HAP-1 (cell line): ENCODE data around the gene COL5A2.

Source experiments
- DNase-seq, 2 experiments: peaks; one replicate each; pipeline ENCODE4 v3.0.0-alpha.2; 2016 to 2020; ENCODE audit warnings: low spot score in 2 of 2
- H3K27me3 ChIP-seq: fragments of 250-450 bp; sonication (Bioruptor Pico); 2 replicates; pipeline ENCODE4 v1.5.1; 2020; ENCODE audit warnings: low read depth, mild to moderate bottlenecking, moderate library complexity
- H3K36me3 ChIP-seq: fragments of 250-450 bp; sonication (Bioruptor Pico); replicated peaks from 2 replicates; pipeline ENCODE4 v1.5.1; 2020; ENCODE audit warnings: mild to moderate bottlenecking
- H3K4me1 ChIP-seq: fragments of 250-450 bp; sonication (Bioruptor Pico); 2 replicates; pipeline ENCODE4 v1.5.1; 2020; ENCODE audit warnings: mild to moderate bottlenecking
- H3K4me3 ChIP-seq: fragments of 250-450 bp; sonication (Bioruptor Pico); 2 replicates; pipeline ENCODE4 v1.5.1; 2020; ENCODE audit warnings: mild to moderate bottlenecking, moderate library complexity
- H3K9me3 ChIP-seq: fragments of 250-450 bp; sonication (Bioruptor Pico); 2 replicates; pipeline ENCODE4 v1.5.1; 2020; ENCODE audit warnings: mild to moderate bottlenecking, moderate library complexity
- in situ Hi-C: fragments of 300-500 bp; cut with MboI; formaldehyde crosslinking; loops from 3 replicates; pipeline ENCODE4 v1.14.3; 2020; ENCODE audit warnings: low sequenced_read_pairs, inconsistent platforms, mixed read lengths

COL5A2 gene

DNA sequence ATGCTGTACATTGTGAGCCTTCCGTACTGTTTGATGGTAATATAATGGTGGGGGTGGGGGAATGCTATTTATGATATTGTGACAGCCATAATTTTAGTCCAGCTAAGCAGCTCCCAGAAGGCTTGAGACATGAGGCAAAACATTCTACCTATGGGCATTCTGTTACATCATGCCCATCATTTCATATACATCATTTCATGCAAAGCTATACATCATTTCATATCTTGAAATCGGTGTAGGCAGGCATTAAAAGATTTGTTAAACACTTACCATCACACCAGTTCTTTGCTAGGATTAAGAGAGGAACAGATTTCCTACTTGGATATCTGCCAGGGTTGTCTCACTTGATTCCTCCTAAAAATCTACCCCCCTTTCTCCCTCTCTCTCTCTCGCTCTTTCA is 84.5 kb downstream of the COL5A2 start:
- DNase-seq = no peak
- no peaks in the 10 kb centered on the region for H3K27me3 ChIP-seq
- H3K9me3 ChIP-seq = no peaks in the 10 kb centered on the region
- in situ Hi-C loops = loop anchor here (25.0 kb wide), 1 partner anchor 192 kb away; no protein-coding TSS in a partner anchor
- peaks cover 6% of the 10 kb centered on the region; the same call in 1 of the 2 replicates for H3K4me1 ChIP-seq
- H3K36me3 ChIP-seq = no peaks in the 10 kb centered on the region
- no peak overlapping the region for H3K4me3 ChIP-seq

DNA sequence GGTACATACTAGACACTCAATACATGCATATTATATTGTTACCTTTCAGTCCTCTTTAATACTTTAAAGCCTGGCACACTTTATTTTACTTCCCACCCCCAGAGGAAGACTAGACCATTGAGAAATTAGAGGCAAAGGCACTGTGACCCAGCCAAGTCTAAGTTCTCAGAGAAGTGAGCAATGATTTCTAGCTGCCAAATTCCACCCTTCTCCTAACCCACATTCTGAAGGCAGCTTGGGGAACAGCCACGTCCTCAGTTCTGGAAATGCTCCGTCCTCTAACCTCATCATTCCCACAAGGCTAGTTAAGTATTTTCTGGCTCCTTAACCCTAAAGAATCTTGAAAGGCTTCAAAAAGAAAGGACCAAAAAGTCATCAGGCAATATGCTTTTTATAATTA is 86.6 kb downstream of the COL5A2 start:
- no peak for DNase-seq

DNA sequence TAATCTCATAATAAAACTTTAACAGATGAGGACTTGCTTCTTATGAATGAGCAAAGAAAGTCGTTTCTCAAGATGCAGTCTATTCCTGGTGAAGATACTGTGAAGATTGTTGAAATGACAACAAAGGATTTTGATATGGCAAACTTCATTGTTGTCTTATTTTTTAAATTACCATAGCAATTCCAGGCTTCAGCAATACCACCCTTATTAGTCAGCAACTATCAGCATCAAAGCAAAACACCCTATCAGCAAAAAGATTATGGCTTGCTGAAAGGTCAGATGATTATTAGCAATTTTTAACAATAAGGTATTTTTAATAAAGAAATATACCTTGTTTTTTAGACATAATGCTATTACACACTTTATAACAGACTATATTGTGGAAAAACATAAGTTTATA is 88.3 kb downstream of the COL5A2 start:
- DNase-seq = no peak
- Histone ChIP-seq H3K9me3 (no peaks in the 10 kb centered on the region), H3K27me3 (no peaks in the 10 kb centered on the region), H3K36me3 (no peaks in the 10 kb centered on the region), H3K4me3 (no peak overlapping the region), H3K4me1 (peaks cover 15% of the 10 kb centered on the region)
- in situ Hi-C loops = loop anchor here (25.0 kb wide), 1 partner anchor 196 kb away; no protein-coding TSS in a partner anchor

More for the DNA sequence above, 86.6 kb downstream of the COL5A2 start:
- H3K36me3 ChIP-seq = no peaks in the 10 kb centered on the region
- no peak overlapping the region for H3K4me3 ChIP-seq
- no peaks in the 10 kb centered on the region for H3K27me3 ChIP-seq
- in situ Hi-C loops = loop anchor here (25.0 kb wide), 1 partner anchor 194 kb away; no protein-coding TSS in a partner anchor
- H3K9me3 ChIP-seq = no peaks in the 10 kb centered on the region
- H3K4me1 ChIP-seq = peaks cover 15% of the 10 kb centered on the region

DNA sequence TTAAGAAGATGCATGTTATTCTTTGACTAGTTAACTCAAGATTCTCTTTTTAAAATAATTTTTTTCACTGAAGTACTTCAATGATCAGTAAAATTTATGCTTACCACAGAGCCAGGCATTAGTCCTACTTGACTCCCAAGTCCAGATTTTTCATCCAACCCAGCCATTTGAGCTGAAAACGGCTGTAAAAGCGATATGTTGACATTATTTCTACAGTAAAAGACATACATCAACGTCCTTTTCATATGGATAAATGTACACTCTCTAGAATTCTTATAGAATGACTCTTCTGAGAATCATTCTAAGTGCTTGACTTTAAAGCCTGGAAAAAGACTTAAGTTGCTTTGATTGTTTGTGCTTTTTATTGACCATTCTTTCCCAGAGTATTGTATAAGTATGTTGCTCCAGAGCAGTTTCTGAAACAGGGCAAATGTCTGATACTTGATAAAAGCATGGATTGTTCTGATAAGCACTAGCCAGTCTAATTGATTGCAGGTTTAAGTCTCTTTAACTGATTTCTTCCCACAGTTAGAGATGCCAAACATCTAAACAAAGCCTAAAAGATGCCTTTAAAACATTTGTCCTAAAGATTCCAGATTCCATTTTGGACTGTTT is 90.9 kb downstream of the COL5A2 start:
- peaks cover 13% of the 10 kb centered on the region for H3K4me1 ChIP-seq
- H3K9me3 ChIP-seq = no peaks in the 10 kb centered on the region
- no peaks in the 10 kb centered on the region for H3K36me3 ChIP-seq
- H3K4me3 ChIP-seq = no peak overlapping the region
- peak; percentile 57 to 95 for DNase-seq
- H3K27me3 ChIP-seq = no peaks in the 10 kb centered on the region
- in situ Hi-C loops = loop anchor here (25.0 kb wide), 1 partner anchor 199 kb away; no protein-coding TSS in a partner anchor

DNA sequence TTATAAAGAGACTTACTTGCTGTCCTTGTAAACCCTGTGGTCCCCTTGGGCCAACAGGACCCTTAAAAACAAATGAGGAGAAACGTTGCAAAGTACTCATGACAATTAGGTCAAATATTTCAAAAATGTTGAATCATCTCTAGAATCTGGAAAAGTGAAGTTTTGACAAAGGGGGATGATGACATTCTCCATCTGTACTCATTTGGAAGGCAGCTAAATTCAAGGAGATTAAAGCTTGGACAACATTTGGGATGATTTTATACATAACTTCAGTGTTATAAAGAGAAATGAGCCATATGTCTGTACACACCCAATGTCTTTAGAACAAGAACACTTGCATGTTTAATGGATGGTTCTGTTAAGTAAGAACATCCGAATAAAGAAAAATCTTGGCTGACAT is 92.9 kb downstream of the COL5A2 start:
- in situ Hi-C loops = loop anchor here (25.0 kb wide), 1 partner anchor 201 kb away; no protein-coding TSS in a partner anchor
- H3K36me3 ChIP-seq = no peaks in the 10 kb centered on the region
- peaks cover 10% of the 10 kb centered on the region for H3K4me1 ChIP-seq
- no peak for DNase-seq
- no peaks in the 10 kb centered on the region for H3K27me3 ChIP-seq
- no peaks in the 10 kb centered on the region for H3K9me3 ChIP-seq
- H3K4me3 ChIP-seq = no peak overlapping the region

DNA sequence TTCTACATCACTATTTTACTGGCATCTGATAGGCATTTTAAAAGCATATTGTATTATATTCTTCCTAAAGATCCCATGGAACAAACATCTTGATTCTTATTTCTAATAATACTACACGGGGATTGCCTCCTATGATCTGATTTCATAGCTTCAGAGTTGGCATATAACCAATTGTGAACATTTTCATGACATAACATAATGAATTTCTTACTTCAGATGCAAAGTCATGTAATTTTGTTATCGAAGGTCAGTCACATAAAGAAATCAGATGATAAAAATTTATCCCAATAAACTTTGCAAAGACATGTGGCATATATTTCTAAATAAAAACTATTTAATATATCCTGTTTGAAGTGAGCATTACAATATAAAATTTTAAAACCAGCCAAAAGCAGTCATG is 93.3 kb downstream of the COL5A2 start:
- H3K4me1 ChIP-seq = peaks cover 9% of the 10 kb centered on the region
- in situ Hi-C loops = loop anchor here (25.0 kb wide), 1 partner anchor 201 kb away; no protein-coding TSS in a partner anchor
- H3K27me3 ChIP-seq = no peaks in the 10 kb centered on the region

DNA sequence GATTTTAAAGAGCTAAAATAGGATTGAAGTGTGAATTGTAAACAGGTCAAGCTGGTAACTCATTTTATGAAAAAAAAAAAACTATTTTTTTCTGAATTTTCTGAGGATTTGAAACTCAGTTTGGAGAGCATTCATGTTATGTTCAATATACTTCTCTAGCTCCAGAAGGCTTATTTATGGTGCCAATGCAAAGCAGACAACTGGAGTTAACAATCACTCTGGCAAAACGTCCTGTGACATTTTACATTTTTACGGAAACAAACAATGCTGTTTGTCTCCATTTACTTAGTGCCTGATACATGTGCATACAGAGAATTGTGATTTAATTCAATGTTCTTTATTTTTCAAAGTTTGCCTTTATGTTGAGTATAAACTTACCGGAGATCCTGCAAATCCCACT is 96.0 kb downstream of the COL5A2 start:
- in situ Hi-C loops = loop anchor here (25.0 kb wide), 1 partner anchor 204 kb away; no protein-coding TSS in a partner anchor
- Histone ChIP-seq H3K27me3 (no peaks in the 10 kb centered on the region), H3K9me3 (no peaks in the 10 kb centered on the region), H3K36me3 (no peaks in the 10 kb centered on the region), H3K4me1 (peaks cover 3% of the 10 kb centered on the region), H3K4me3 (no peak overlapping the region)
- DNase-seq = no peak

More for the DNA sequence above, 93.3 kb downstream of the COL5A2 start:
- DNase-seq = no peak
- Histone ChIP-seq H3K36me3 (no peaks in the 10 kb centered on the region), H3K4me3 (no peak overlapping the region), H3K9me3 (no peaks in the 10 kb centered on the region)

DNA sequence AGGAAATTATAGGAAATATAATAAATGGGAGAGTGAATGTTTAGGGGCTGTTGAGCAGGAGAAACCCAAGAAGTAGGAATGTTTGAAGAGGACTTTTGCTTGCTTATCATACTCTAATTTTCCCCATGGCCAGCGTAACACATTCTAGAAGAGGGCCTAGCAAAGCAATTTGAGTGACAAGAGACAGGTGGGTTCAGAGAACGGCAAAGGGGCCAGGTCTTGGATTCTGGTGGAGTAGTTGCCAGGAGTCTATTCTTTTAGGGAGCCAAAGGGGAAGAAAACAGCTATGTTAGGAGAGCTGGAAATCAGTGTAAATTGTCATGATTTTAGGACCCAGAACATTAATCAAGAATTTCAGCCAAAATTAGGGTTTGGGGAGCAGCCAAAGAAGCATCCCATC is 96.5 kb downstream of the COL5A2 start:
- H3K36me3 ChIP-seq = no peaks in the 10 kb centered on the region

DNA sequence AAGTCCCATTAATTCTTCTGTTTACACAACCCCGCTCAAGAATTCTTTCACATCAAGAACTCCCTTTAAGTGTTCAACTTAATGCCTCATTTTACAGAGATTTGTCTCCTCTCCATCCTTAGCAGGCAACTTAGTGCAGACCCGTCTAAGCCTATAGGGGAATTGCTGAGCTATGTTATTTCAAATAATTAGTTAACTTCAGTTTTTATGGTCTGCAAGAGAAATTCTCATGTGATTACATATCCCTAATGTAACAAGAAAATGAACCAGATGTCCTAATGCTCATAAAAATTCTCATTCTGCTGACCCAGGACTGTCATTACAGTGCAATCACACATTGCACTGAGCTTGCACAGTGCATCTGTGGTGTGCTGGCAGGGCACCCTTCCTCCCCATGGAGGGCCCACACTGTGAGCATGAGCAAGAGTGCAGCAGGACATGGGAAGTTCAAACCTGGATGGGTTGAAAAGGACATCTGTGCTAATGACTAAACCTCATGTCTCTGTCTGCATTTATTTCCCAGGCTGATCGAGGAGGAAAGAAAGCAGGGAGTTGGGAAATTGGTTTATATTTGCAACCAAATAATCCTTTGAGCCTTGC is 97.1 kb downstream of the COL5A2 start:
- Histone ChIP-seq H3K4me1 (no peaks in the 10 kb centered on the region), H3K36me3 (no peaks in the 10 kb centered on the region), H3K4me3 (no peak overlapping the region), H3K27me3 (no peaks in the 10 kb centered on the region), H3K9me3 (no peaks in the 10 kb centered on the region)
- DNase-seq = no peak
- in situ Hi-C loops = loop anchor here (25.0 kb wide), 1 partner anchor 205 kb away; no protein-coding TSS in a partner anchor

More for the DNA sequence above, 96.5 kb downstream of the COL5A2 start:
- H3K4me1 ChIP-seq = no peaks in the 10 kb centered on the region
- H3K27me3 ChIP-seq = no peaks in the 10 kb centered on the region
- no peak for DNase-seq
- H3K9me3 ChIP-seq = no peaks in the 10 kb centered on the region
- in situ Hi-C loops = loop anchor here (25.0 kb wide), 1 partner anchor 204 kb away; no protein-coding TSS in a partner anchor
- H3K4me3 ChIP-seq = no peak overlapping the region

DNA sequence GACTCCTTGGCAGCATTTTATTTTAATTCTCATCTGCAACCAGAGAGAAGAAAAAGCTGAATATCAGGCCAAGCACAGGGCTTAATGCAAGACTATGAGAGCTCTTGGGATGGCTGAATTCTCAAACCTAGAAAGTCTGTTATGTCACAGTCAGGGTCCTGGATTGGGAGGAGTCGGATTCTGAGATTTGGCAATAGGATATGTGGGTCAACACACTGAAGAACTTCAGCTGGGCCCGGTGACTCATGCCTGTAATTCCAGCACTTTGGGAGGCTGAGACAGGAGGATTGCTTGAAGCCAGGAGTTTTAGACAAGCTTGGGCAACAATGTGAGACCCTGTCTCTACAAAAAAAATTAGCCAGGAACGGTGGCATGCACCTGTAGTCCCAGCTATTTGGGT is 103.0 kb downstream of the COL5A2 start:
- H3K36me3 ChIP-seq = no peaks in the 10 kb centered on the region
- peaks cover 3% of the 10 kb centered on the region; the same call in 1 of the 2 replicates for H3K4me1 ChIP-seq
- no peak overlapping the region for H3K4me3 ChIP-seq
- in situ Hi-C loops = loop anchor here (25.0 kb wide), 1 partner anchor 211 kb away; no protein-coding TSS in a partner anchor
- no peak for DNase-seq
- H3K27me3 ChIP-seq = no peaks in the 10 kb centered on the region
- no peaks in the 10 kb centered on the region for H3K9me3 ChIP-seq

DNA sequence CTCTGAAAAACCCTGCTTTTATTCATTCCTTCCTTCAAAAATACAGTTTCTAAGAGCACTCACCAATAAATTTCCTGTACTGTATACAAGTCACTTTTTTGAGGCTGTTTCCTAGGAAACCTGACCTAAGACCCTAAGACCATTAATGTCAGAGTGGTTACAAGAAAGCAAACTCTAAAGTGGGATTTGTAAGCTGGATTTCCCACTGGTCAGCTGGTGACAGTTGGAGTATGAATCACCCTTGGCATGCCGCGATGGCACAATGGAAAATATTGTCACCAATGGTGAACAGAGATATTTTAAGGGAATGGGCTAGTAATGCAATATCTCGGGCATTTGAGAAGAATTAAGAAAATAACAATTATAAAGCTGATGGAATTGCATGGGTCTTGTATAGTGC is 103.4 kb downstream of the COL5A2 start:
- in situ Hi-C loops = loop anchor here (25.0 kb wide), 1 partner anchor 211 kb away; no protein-coding TSS in a partner anchor
- Histone ChIP-seq H3K4me3 (no peak overlapping the region), H3K27me3 (no peaks in the 10 kb centered on the region), H3K36me3 (no peaks in the 10 kb centered on the region), H3K4me1 (peaks cover 3% of the 10 kb centered on the region; the same call in 1 of the 2 replicates), H3K9me3 (no peaks in the 10 kb centered on the region)
- no peak for DNase-seq

DNA sequence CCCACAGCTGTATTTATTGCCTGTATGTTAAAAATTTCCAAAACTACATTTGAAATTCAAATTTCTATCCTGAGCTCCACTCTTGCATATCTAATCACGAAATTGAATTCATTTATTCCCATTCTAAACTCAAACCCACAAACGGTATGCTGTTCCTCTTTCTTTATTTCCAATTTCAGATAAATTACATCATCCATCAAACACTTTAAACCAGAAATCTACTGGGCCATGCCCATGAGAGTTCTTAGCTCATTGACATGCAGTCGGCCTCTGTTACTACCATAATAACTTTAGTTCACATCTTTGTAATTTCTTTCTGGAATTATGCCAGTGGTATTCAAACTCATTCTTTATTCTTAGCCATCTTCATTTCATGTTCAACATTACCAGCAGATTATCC is 105.1 kb downstream of the COL5A2 start:
- Histone ChIP-seq H3K9me3 (no peaks in the 10 kb centered on the region), H3K4me3 (no peak overlapping the region), H3K36me3 (no peaks in the 10 kb centered on the region), H3K4me1 (peaks cover 3% of the 10 kb centered on the region; the same call in 1 of the 2 replicates), H3K27me3 (no peaks in the 10 kb centered on the region)
- in situ Hi-C loops = no loop called here
- no peak for DNase-seq

DNA sequence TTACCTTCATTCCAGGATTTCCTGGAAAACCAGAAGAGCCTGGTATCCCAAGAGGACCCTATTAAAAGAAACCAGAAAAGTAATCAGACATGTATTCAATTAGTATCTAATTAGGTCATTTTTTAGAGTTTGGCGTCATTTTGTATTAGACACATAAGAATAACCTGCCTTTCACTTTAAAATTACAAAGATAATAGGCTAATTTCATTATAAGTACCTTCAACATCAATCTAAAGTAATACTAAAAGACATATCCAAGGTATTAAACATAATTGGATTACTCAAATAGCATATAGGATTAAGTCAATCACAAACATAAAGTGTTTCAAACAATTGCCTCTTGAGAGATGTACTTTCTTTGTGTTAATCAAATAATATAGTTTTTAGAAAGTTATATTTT is 107.5 kb downstream of the COL5A2 start:
- Histone ChIP-seq H3K4me1 (peaks cover 3% of the 10 kb centered on the region; the same call in 1 of the 2 replicates), H3K36me3 (no peaks in the 10 kb centered on the region), H3K27me3 (no peaks in the 10 kb centered on the region), H3K4me3 (no peak overlapping the region), H3K9me3 (no peaks in the 10 kb centered on the region)
- DNase-seq = no peak
- in situ Hi-C loops = no loop called here
